ENCODE data around the gene EOLA2. TPM values are rescaled to one million over a fixed set of nuclear protein-coding genes. Genes with fewer than 3 reads are reported as not detected.

Gene EOLA2
- polyA plus RNA-seq, 1 donor (not counting 4 experiments of a cell fraction or from before 2014, with no cell fraction given) = 35.5 TPM

DNA sequence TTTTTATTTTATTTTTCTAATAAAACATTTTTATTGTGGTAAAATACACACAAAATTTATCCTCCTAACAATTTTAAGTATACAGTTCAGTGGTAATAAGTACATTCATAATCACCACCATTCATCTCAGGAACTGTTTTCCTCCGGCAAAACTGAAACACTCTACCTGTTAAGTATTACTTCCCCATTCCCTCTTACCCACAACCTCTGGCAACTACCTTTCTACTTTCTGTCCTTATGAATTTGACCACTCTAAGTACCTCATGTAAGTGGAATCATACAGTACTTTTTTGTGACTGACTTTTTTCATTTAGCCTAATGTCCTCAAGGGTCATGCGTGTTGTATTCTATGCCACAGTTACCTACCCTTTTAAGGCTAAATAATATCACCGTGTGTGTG, 30.0 kb downstream of the EOLA2 start:
- dilution Hi-C loops (cut with MboI; ENCODE audit: extremely low pct_ligation_motif_present, low sequenced_read_pairs) = no loop called here
- no peaks in the 10 kb centered on the region for H3K9me3 ChIP-seq (ENCODE audit: control insufficient read depth, low read depth, low read length)
- H3K79me2 ChIP-seq (ENCODE audit: control insufficient read depth, insufficient read depth, low read length) = no peaks in the 10 kb centered on the region
- no peak for DNase-seq (ENCODE audit: low read depth, low spot score)
- no peak overlapping the region for H3K9ac ChIP-seq (ENCODE audit: control insufficient read depth, extremely low read depth, insufficient read depth, low read length)
- TF ChIP-seq, protein P1, sequence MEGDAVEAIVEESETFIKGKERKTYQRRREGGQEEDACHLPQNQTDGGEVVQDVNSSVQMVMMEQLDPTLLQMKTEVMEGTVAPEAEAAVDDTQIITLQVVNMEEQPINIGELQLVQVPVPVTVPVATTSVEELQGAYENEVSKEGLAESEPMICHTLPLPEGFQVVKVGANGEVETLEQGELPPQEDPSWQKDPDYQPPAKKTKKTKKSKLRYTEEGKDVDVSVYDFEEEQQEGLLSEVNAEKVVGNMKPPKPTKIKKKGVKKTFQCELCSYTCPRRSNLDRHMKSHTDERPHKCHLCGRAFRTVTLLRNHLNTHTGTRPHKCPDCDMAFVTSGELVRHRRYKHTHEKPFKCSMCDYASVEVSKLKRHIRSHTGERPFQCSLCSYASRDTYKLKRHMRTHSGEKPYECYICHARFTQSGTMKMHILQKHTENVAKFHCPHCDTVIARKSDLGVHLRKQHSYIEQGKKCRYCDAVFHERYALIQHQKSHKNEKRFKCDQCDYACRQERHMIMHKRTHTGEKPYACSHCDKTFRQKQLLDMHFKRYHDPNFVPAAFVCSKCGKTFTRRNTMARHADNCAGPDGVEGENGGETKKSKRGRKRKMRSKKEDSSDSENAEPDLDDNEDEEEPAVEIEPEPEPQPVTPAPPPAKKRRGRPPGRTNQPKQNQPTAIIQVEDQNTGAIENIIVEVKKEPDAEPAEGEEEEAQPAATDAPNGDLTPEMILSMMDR (optimal IDR thresholded peaks at IDR 0.05 in 1 of 3, IDR thresholded peaks at IDR 0.05 in 1 of 3, conservative IDR thresholded peaks at IDR 0.05 in 1 of 3; ENCODE audit: extremely low read depth in 1 of 3, insufficient read depth in 2 of 3, low read length in 3 of 3) = no peak
- TF ChIP-seq EZH2 (IDR thresholded peaks at IDR 0.05; ENCODE audit: low read length) = no peak
- H3K4me2 ChIP-seq (ENCODE audit: control insufficient read depth, extremely low read depth, insufficient read depth, low read depth, low read length) = no peak overlapping the region
- no peaks in the 10 kb centered on the region for H3K4me1 ChIP-seq (ENCODE audit: control insufficient read depth, extremely low read depth, insufficient read depth, low read length)
- H2AFZ ChIP-seq (ENCODE audit: control insufficient read depth, low read length) = no peak overlapping the region
- no peaks in the 10 kb centered on the region for H3K27me3 ChIP-seq (ENCODE audit: control insufficient read depth, extremely low read depth, insufficient read depth, low read length)
- FAIRE-seq = no peak
- H4K20me1 ChIP-seq (ENCODE audit: control insufficient read depth, extremely low read depth, insufficient read depth, low read length) = no peaks in the 10 kb centered on the region
- H3K9me1 ChIP-seq (ENCODE audit: control insufficient read depth, extremely low read depth, insufficient read depth, low read length) = no peaks in the 10 kb centered on the region
- no peak overlapping the region for H3K4me3 ChIP-seq (ENCODE audit: control insufficient read depth in 2 of 3, extremely low read depth in 1 of 3, insufficient read depth in 2 of 3, low read depth in 1 of 3, low read length in 3 of 3)
- no peaks in the 10 kb centered on the region for H3K36me3 ChIP-seq (ENCODE audit: control insufficient read depth in 2 of 2, extremely low read depth in 1 of 2, insufficient read depth in 2 of 2, low read length in 2 of 2)
- H3K27ac ChIP-seq (ENCODE audit: control insufficient read depth, insufficient read depth, low read length) = no peak overlapping the region

DNA sequence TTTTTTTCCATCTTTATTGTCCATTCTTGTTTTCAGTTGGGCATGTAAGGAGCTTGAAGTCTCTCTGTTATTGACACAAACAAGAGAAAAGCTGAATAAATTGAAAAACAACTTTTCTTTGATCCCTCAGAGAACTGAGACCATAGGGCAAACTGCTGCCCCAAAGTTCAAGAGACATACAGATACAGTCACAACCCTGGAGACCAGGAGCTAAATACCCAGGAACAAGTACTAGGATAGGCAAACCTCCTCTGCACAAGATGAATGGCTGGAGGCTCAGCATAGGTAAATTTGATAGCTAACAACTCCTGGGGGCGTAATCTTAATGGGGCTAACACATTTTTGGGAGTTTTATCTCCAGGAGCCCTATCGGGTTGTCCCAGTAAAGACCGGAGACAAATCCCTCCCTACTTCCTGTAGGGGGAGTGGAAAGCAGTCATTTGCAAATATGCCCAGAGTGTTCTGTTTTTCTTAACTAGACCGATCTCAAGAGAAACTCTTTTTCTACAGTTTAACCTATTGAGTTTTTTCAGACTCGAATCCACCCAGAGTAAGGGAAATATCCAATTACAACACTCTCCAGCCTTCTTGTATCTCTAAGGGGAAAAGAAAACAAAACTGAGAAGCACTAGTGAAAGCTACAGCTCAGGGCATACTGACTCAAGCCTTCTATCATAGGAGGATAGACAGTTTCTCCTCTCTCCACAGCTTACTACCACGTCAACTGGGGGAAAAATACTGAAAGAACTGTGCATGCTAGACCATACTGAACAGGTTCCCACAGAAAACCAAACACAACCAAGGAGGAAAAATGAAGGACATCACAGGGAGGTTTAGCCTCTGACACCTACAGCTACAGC, 34.2 kb downstream of the EOLA2 start:
- H2AFZ ChIP-seq (ENCODE audit: control insufficient read depth, low read length) = peak overlapping the region; percentile 72
- H3K9ac ChIP-seq (ENCODE audit: control insufficient read depth, extremely low read depth, insufficient read depth, low read length) = no peak overlapping the region
- DNase-seq (ENCODE audit: low read depth, low spot score) = no peak
- H3K4me2 ChIP-seq (ENCODE audit: control insufficient read depth, extremely low read depth, insufficient read depth, low read depth, low read length) = peak overlapping the region; percentile 46
- dilution Hi-C loops (cut with MboI; ENCODE audit: extremely low pct_ligation_motif_present, low sequenced_read_pairs) = no loop called here
- no peaks in the 10 kb centered on the region for H3K27me3 ChIP-seq (ENCODE audit: control insufficient read depth, extremely low read depth, insufficient read depth, low read length)
- TF ChIP-seq, protein P1 (optimal IDR thresholded peaks at IDR 0.05 in 1 of 3, IDR thresholded peaks at IDR 0.05 in 1 of 3, conservative IDR thresholded peaks at IDR 0.05 in 1 of 3; ENCODE audit: extremely low read depth in 1 of 3, insufficient read depth in 2 of 3, low read length in 3 of 3) = peak in 1 of 3 experiments; percentile 6
- no peak for TF ChIP-seq EZH2 (IDR thresholded peaks at IDR 0.05; ENCODE audit: low read length)
- no peaks in the 10 kb centered on the region for H3K36me3 ChIP-seq (ENCODE audit: control insufficient read depth in 2 of 2, extremely low read depth in 1 of 2, insufficient read depth in 2 of 2, low read length in 2 of 2)
- no peak for FAIRE-seq
- H3K9me3 ChIP-seq (ENCODE audit: control insufficient read depth, low read depth, low read length) = no peaks in the 10 kb centered on the region
- H4K20me1 ChIP-seq (ENCODE audit: control insufficient read depth, extremely low read depth, insufficient read depth, low read length) = no peaks in the 10 kb centered on the region
- no peak overlapping the region for H3K27ac ChIP-seq (ENCODE audit: control insufficient read depth, insufficient read depth, low read length)
- no peaks in the 10 kb centered on the region for H3K9me1 ChIP-seq (ENCODE audit: control insufficient read depth, extremely low read depth, insufficient read depth, low read length)
- H3K4me3 ChIP-seq (ENCODE audit: control insufficient read depth in 2 of 3, extremely low read depth in 1 of 3, insufficient read depth in 2 of 3, low read depth in 1 of 3, low read length in 3 of 3) = no peak overlapping the region
- no peaks in the 10 kb centered on the region for H3K4me1 ChIP-seq (ENCODE audit: control insufficient read depth, extremely low read depth, insufficient read depth, low read length)
- no peaks in the 10 kb centered on the region for H3K79me2 ChIP-seq (ENCODE audit: control insufficient read depth, insufficient read depth, low read length)

All from keratinocyte (primary cell).